Body of pancreas (tissue), 4 donors: Measurements from ENCODE around the gene MORC2. TPM values are rescaled to one million over a fixed set of nuclear protein-coding genes. Genes with fewer than 3 reads are reported as not detected.

Experiments
- ATAC-seq: fragments of 150-250 bp; one replicate; pipeline ENCODE4 v1.9.1; 2016
- DNase-seq, 4 donors: peaks; one replicate each; pipeline ENCODE4 v3.0.0-alpha.2; 2019
- H3K27ac ChIP-seq, 4 donors: fragments of 200-600 bp; sonication (generic); 1 replicate in 3 of 4; 2 replicates in 1 of 4; pipeline versions ENCODE4 v1.5.1 to v1.6.1; 2016 to 2019; ENCODE audit warnings: mild to moderate bottlenecking in 1 of 4, mixed read lengths in 1 of 4, moderate library complexity in 1 of 4
- H3K27me3 ChIP-seq, 2 donors: fragments of 200-600 bp; sonication (generic); one replicate each; pipeline ENCODE4 v1.6.0; 2016; ENCODE audit warnings: mild to moderate bottlenecking in 1 of 2
- H3K36me3 ChIP-seq, 2 donors: fragments of 200-600 bp; sonication (generic); replicated peaks in 1 of 2; 2 replicates each; pipeline ENCODE4 v1.5.1; 2016; ENCODE audit warnings: low read depth in 2 of 2; ENCODE audit not compliant: insufficient read depth in 1 of 2
- H3K4me1 ChIP-seq: fragments of 200-600 bp; sonication (generic); one replicate; pipeline ENCODE4 v1.6.0; 2016
- H3K4me3 ChIP-seq, 2 donors: fragments of 200-600 bp; sonication (generic); 1 replicate in 1 of 2; 2 replicates in 1 of 2; pipeline ENCODE4 v1.5.1; 2016 to 2019
- H3K9me3 ChIP-seq, 3 donors: fragments of 200-600 bp; sonication (generic); 1 replicate in 2 of 3; 2 replicates in 1 of 3; pipeline ENCODE4 v1.5.1; 2016
- CTCF ChIP-seq, 7 experiments: fragments of 450-650 bp in 4 of 7; fragments of 200-600 bp in 3 of 7; sonication (generic) in 3 of 7; IDR thresholded peaks; one replicate each; pipeline ENCODE4 v1.5.1; 2016 to 2019; ENCODE audit warnings: antibody characterized with exemption in 7 of 7
- POLR2A ChIP-seq, 3 donors: fragments of 450-650 bp; IDR thresholded peaks; one replicate each; pipeline ENCODE4 v1.6.1; 2016; ENCODE audit warnings: antibody characterized with exemption in 3 of 3, mild to moderate bottlenecking in 2 of 3
- WGBS, 2 donors: methylation state at CpG; one replicate each; pipeline ENCODE4 v1.1.5; 2017; 5-methylcytosine and 5-hydroxymethylcytosine counted together
- intact Hi-C: fragments of 100-400 bp; cut with DNase I; formaldehyde crosslinking; loops from one replicate; pipeline ENCODE4 v1.15.1; 2023
- total RNA-seq, 2 donors: library from RNA; depleted of rRNA; stranded (reverse); fragments of >200 nt; gene quantifications; one replicate each; pipeline ENCODE4 v1.1.0, GENCODE V29; 2016

Gene MORC2
- total RNA-seq, 2 donors from 2014 or later, result 9.1 to 13.5 TPM

GRCh38 chr22:30880847-30881246 lies 87.7 kb downstream of the MORC2 start:
- Histone ChIP-seq H3K27me3 (no peaks in the 10 kb centered on the region), H3K27ac (no peak overlapping the region), H3K4me3 (no peak overlapping the region), H3K36me3 (no peaks in the 10 kb centered on the region), H3K9me3 (no peaks in the 10 kb centered on the region), H3K4me1 (peaks cover 6% of the 10 kb centered on the region)
- 85 to 100% methylated on average over 4 to 5 of the region's 5 CpGs for WGBS, 2 donors
- DNase-seq (no peak), ATAC-seq (no peak)
- TF ChIP-seq CTCF (IDR thresholded peaks at IDR 0.05) (no peak), POLR2A (IDR thresholded peaks at IDR 0.05) (no peak)
- intact Hi-C loops, result no loop called here

DNA sequence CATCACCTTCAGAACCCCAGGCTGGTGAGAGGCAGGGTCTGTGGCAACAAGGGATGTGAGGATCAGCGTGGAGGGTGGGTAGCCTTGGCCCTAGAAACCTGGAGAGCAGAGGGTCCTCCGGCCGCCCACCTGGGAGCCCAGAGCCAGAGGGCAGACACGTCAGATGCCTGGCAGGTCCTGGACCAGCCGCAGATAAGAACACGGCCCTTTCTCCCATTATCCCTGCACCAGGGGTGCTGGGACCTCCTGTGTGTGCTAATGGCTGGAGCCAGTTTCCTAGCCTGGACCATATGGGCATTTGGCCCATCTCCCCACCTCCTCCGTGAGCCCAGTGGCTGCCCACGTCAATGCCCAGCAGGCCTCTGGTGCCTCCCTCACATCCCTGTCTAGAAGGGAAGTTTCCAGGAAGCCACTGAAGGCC lies 88.4 kb downstream of the MORC2 start:
- H3K4me3 ChIP-seq, result no peak overlapping the region
- no peaks in the 10 kb centered on the region for H3K36me3 ChIP-seq
- H3K27me3 ChIP-seq, result no peaks in the 10 kb centered on the region
- WGBS, 2 donors, result 80 to 95% methylated on average over 1 to 8 of the region's 8 CpGs
- no peaks in the 10 kb centered on the region for H3K9me3 ChIP-seq
- H3K27ac ChIP-seq, result no peak overlapping the region
- DNase-seq, result no peak
- H3K4me1 ChIP-seq, result peaks cover 6% of the 10 kb centered on the region
- no peak for TF ChIP-seq POLR2A (IDR thresholded peaks at IDR 0.05)
- TF ChIP-seq CTCF (IDR thresholded peaks at IDR 0.05), result no peak
- no peak for ATAC-seq
- intact Hi-C loops, result no loop called here

DNA sequence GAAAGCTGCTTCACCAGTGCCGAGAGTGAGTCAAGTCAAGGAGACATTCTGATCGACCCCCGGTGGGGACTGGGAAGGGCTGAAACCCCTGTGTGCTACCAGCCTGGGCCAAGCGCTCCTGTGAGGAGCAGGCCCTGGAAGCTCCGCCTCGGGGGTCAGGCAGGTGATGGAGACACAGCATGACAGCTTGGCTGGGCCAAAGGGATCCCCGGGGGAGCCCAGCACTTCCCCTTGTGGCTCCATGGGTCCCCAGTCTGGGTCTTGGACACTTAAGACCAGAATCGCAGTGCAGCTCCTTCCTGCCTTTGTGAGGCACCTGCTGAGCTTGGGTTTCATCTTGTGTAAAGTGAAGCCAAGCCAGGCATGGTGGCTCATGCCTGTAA lies 89.2 kb downstream of the MORC2 start:
- no peak for ATAC-seq
- intact Hi-C loops, result no loop called here
- TF ChIP-seq CTCF (IDR thresholded peaks at IDR 0.05) (no peak), POLR2A (IDR thresholded peaks at IDR 0.05) (no peak)
- Histone ChIP-seq H3K27ac (no peak overlapping the region), H3K27me3 (no peaks in the 10 kb centered on the region), H3K36me3 (no peaks in the 10 kb centered on the region), H3K4me1 (peaks cover 6% of the 10 kb centered on the region), H3K9me3 (no peaks in the 10 kb centered on the region), H3K4me3 (no peak overlapping the region)
- no peak for DNase-seq
- 78 to 80% methylated on average over 2 to 8 of the region's 8 CpGs for WGBS, 2 donors

DNA sequence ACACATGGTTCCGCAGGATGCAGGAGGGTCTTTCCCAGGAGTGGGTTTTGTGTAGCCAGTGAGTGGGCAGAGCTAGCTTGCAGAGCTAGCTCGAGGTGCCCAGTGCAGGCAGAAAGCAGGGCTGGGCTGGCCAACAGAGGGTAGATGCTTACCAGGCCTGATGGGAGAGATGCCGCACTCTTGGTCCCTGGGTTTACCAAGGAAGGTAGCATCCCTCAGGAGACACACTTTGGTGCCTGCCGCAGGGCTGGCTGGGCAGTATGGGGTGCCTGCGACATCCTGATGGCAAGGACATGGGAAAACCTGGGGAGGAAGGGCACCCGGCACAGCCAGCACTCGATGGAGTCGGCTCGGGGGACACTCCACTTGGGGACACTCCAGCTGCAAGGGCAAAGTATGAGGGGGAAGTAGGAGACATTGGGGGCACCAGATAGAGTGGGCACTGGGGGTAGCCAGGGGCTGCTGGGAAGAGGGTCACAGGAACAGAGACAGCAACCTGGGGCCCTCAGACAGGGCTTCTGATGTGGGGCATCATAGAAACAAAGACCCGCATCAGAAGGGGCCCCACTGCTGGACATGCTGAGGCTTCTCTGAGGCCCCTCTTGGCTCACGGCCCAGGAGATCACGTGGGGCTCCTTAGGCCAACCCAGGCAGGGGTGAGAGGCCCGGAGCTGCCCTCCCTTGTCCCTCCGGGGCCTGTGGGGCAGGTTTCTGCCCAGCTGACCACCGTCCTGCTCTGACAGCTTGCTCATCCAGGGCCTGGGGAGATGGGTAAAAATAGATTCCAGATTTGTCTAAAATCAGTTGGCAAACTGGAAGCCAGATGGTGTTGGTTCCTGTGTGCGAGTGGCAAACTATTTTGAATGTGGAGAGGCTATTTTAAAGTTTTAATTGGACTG lies 89.8 kb downstream of the MORC2 start:
- WGBS, 2 donors, result 82 to 86% methylated on average over 11 to 16 of the region's 16 CpGs

More for the DNA sequence above, 89.8 kb downstream of the MORC2 start:
- H3K27me3 ChIP-seq, result no peaks in the 10 kb centered on the region
- intact Hi-C loops, result no loop called here
- H3K4me1 ChIP-seq, result peaks cover 6% of the 10 kb centered on the region
- H3K4me3 ChIP-seq, result no peak overlapping the region
- DNase-seq, result no peak
- TF ChIP-seq POLR2A (IDR thresholded peaks at IDR 0.05) (no peak), CTCF (IDR thresholded peaks at IDR 0.05) (no peak)
- no peaks in the 10 kb centered on the region for H3K36me3 ChIP-seq
- no peaks in the 10 kb centered on the region for H3K9me3 ChIP-seq
- no peak for ATAC-seq
- H3K27ac ChIP-seq, result no peak overlapping the region
